Tibial artery (tissue), 4 donors: ENCODE results near the gene KHK.
A peak's percentile ranks its signal among the peaks of the same experiment; 100 is the strongest.

Experiments
- DNase-seq, 2 donors: peaks; one replicate each; pipeline ENCODE4 v3.0.0-alpha.2; 2019
- H3K27ac ChIP-seq, 2 donors: fragments of 200-600 bp; sonication (generic) in 1 of 2; 1 replicate in 1 of 2; 2 replicates in 1 of 2; pipeline ENCODE4 v1.5.1; 2018 to 2019; ENCODE audit warnings: mild to moderate bottlenecking in 1 of 2
- H3K27me3 ChIP-seq, 2 donors: fragments of 200-600 bp; sonication (generic) in 1 of 2; one replicate each; pipeline versions ENCODE4 v1.5.1 to v1.6.0; 2016 to 2019
- H3K36me3 ChIP-seq, 3 donors: fragments of 200-600 bp; sonication (generic) in 2 of 3; one replicate each; pipeline ENCODE4 v1.5.1; 2016 to 2019; ENCODE audit warnings: mild to moderate bottlenecking in 2 of 3
- H3K4me1 ChIP-seq, 4 donors: fragments of 200-600 bp; sonication (generic) in 2 of 4; 1 replicate in 3 of 4; 2 replicates in 1 of 4; pipeline ENCODE4 v1.5.1; 2016 to 2019
- H3K4me3 ChIP-seq, 2 donors: fragments of 200-600 bp; sonication (generic) in 1 of 2; 1 replicate in 1 of 2; 2 replicates in 1 of 2; pipeline ENCODE4 v1.5.1; 2018 to 2019; ENCODE audit warnings: mild to moderate bottlenecking in 2 of 2
- H3K9me3 ChIP-seq, 3 donors: fragments of 200-600 bp; sonication (generic) in 1 of 3; one replicate each; pipeline ENCODE4 v1.5.1; 2016 to 2019
- intact Hi-C: fragments of 100-400 bp; cut with DNase I; formaldehyde crosslinking; loops from one replicate; pipeline ENCODE4 v1.15.0; 2023; ENCODE audit warnings: low total_unique reads
- TF ChIP-seq, protein P1 (sequence below), 2 experiments: fragments of 200-600 bp in 1 of 2; fragments of 450-650 bp in 1 of 2; IDR thresholded peaks; one replicate each; pipeline ENCODE4 v1.5.1; 2017 to 2019; ENCODE audit warnings: antibody characterized with exemption in 2 of 2, mild to moderate bottlenecking in 1 of 2, moderate library complexity in 1 of 2

Gene KHK

DNA sequence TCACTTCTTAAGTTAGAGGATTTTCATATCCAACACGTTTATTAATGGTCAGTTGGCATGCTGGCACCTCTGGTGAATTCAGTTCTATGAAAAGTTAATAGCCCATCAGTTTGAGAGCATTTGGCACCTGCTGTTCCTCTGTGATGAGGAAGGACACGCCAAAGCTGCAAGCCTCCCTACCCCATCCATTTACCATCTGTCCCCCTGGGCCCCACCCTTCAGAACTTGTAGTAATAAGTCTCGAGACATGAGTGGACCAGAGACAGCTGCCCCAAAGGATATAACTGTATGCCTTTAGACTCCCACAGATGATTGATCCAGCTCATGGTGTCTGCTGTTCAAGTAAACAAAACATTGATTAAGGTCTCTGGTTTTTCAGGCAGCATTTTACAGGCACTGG is 21.4 kb upstream of the KHK start:
- TF ChIP-seq, protein P1, sequence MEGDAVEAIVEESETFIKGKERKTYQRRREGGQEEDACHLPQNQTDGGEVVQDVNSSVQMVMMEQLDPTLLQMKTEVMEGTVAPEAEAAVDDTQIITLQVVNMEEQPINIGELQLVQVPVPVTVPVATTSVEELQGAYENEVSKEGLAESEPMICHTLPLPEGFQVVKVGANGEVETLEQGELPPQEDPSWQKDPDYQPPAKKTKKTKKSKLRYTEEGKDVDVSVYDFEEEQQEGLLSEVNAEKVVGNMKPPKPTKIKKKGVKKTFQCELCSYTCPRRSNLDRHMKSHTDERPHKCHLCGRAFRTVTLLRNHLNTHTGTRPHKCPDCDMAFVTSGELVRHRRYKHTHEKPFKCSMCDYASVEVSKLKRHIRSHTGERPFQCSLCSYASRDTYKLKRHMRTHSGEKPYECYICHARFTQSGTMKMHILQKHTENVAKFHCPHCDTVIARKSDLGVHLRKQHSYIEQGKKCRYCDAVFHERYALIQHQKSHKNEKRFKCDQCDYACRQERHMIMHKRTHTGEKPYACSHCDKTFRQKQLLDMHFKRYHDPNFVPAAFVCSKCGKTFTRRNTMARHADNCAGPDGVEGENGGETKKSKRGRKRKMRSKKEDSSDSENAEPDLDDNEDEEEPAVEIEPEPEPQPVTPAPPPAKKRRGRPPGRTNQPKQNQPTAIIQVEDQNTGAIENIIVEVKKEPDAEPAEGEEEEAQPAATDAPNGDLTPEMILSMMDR (IDR thresholded peaks at IDR 0.05), result no peak
- Histone ChIP-seq H3K4me3 (no peak overlapping the region), H3K36me3 (peaks cover 7 to 68% (median 14%) of the 10 kb centered on the region in 3 donors), H3K9me3 (no peaks in the 10 kb centered on the region), H3K27me3 (no peaks in the 10 kb centered on the region), H3K27ac (no peak overlapping the region), H3K4me1 (peaks cover 0 to 25% (median 20%) of the 10 kb centered on the region in 4 donors)
- no peak for DNase-seq
- intact Hi-C loops, result no loop called here

DNA sequence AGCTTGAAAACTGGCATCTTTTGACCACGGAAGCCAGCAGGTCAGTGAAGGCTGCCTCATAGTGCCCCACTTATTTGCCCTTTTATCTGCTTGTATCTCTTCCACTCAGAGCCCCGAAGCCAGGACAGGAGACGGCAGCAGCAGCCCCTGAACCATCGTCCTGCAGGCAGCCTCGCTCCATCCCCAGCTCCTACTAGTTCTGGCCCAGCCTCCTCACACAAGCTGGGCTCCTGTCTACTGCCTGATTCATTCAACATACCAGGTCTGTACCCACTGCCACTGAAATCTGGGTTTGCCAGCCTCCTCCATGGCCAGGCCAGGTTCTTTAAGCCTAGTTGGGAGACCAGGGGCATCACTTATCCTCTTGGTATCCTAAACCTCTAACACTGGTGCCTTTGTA is 19.2 kb upstream of the KHK start:
- intact Hi-C loops, result no loop called here
- Histone ChIP-seq H3K9me3 (no peaks in the 10 kb centered on the region), H3K36me3 (peaks cover 7 to 63% (median 10%) of the 10 kb centered on the region in 3 donors), H3K4me1 (peaks cover 3 to 39% (median 31%) of the 10 kb centered on the region in 4 donors), H3K27ac (no peak overlapping the region), H3K27me3 (no peaks in the 10 kb centered on the region), H3K4me3 (no peak overlapping the region)
- TF ChIP-seq, protein P1 (IDR thresholded peaks at IDR 0.05), result no peak
- no peak for DNase-seq

DNA sequence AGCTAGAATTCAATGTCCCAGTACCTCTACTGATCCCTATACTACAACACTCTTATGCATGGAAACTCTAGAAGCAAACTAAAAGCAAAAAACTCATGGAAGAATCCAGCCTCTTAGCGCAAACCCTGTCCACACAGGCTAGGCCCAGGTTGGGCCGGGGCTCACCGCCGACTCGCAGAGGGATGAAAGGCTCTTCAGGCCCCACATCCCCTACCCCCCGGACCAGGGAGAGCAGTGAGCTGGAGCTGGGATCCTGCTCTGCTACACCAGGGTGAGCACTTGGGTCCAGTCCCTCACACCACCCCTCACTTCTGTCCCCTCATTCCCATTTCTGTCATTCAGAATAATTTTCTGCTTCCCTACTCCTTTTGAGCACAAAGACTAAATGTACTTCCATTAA is 17.1 kb upstream of the KHK start:
- DNase-seq, result no peak
- Histone ChIP-seq H3K9me3 (no peaks in the 10 kb centered on the region), H3K36me3 (peaks cover 7 to 53% (median 10%) of the 10 kb centered on the region in 3 donors), H3K4me3 (peak overlapping the region in 1 of 2 donors; percentile 95), H3K27me3 (no peaks in the 10 kb centered on the region), H3K27ac (peak overlapping the region; percentile 96 to 98), H3K4me1 (peaks cover 3 to 54% (median 47%) of the 10 kb centered on the region in 4 donors)
- TF ChIP-seq, protein P1 (IDR thresholded peaks at IDR 0.05), result no peak
- intact Hi-C loops, result no loop called here

DNA sequence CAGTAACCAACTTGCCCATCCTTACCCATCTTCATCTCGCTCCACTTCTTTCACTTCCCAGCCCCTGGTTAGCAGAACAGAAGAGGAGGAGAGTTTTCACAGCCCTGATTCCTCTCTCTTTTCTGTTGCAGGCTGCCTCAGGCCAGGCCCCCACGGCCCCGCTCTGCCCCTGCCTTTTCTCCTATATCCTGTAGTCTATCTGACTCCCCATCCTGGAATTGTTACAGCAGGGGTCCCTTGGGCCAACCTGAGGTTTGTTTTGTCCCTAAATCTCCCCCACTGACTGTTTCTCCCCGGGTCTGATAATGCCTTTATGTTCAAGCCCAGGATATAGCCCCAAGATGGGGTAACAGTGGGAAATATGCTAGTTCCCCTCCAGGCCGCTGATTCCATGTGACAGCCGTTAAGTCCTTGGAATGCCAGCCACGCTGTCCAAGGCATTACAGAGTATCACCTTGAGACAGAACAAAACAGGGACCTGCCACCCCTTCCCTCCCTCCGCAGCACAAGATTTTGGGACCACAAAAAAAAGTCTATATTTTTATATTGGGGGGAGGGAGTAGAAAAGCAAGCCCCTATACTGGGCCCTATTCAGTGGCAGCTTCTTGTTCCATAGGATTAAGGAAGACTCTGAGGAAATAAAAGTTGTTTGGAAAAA is 16.5 kb upstream of the KHK start:
- H3K4me3 ChIP-seq, result peak overlapping the region; percentile 90 to 95
- peaks cover 3 to 60% (median 53%) of the 10 kb centered on the region in 4 donors for H3K4me1 ChIP-seq
- TF ChIP-seq, protein P1 (IDR thresholded peaks at IDR 0.05), result no peak
- no peaks in the 10 kb centered on the region for H3K27me3 ChIP-seq
- intact Hi-C loops, result no loop called here
- no peaks in the 10 kb centered on the region for H3K9me3 ChIP-seq
- peaks cover 6 to 47% (median 10%) of the 10 kb centered on the region in 3 donors for H3K36me3 ChIP-seq
- H3K27ac ChIP-seq, result peak overlapping the region; percentile 96 to 98
- DNase-seq, result no peak

DNA sequence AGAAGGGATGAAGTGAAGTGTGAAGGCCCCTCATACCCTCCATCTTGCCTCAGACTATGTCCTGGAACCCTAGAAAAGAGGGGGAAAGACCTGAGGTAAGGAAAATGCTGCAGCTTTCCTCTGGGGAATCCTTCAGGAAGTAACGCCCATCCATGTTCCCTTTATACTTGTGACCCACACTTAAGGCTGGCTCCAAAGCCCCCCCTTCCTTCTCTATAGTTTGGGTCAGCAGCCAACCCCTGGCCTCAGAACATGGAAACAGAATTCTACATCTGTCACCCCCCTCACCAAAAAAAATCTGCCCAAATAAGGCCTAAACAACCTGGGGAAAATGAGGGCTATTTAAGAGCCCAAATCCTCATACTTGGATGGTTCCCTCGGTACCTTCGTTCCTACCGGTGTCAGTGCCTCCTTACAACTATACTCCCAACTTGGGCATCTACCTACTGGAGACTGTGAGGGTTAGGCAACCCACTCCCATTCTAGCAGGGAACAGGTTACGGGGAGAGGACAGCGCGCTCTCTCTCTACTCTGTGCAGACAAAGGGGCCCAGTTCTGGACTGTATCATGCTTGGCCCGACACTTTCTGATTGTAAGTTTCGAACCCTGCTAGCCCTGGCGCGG is 15.8 kb upstream of the KHK start:
- Histone ChIP-seq H3K4me1 (peaks cover 3 to 67% (median 54%) of the 10 kb centered on the region in 4 donors), H3K4me3 (peak overlapping the region; percentile 90 to 95), H3K27ac (peak overlapping the region; percentile 96 to 98), H3K9me3 (no peaks in the 10 kb centered on the region), H3K36me3 (peaks cover 0 to 40% (median 10%) of the 10 kb centered on the region in 3 donors), H3K27me3 (no peaks in the 10 kb centered on the region)
- TF ChIP-seq, protein P1 (IDR thresholded peaks at IDR 0.05), result no peak
- intact Hi-C loops, result no loop called here
- no peak for DNase-seq
